Thyroid gland (tissue), 4 donors: Measurements from ENCODE around the gene PTPA. TPM values are rescaled to one million over a fixed set of nuclear protein-coding genes. Genes with fewer than 3 reads are reported as not detected.
A peak's percentile ranks its signal among the peaks of the same experiment; 100 is the strongest.

Experiments used
- DNase-seq, 2 donors: peaks; one replicate each; pipeline ENCODE4 v3.0.0-alpha.2; 2019
- H3K27ac ChIP-seq, 3 donors: fragments of 200-600 bp; sonication (generic); 1 replicate in 2 of 3; 2 replicates in 1 of 3; pipeline ENCODE4 v1.5.1; 2016 to 2019; ENCODE audit warnings: mild to moderate bottlenecking in 1 of 3, moderate library complexity in 1 of 3
- H3K27me3 ChIP-seq: fragments of 200-600 bp; sonication (generic); one replicate; pipeline ENCODE4 v1.5.1; 2019
- H3K36me3 ChIP-seq, 2 donors: fragments of 200-600 bp; sonication (generic); one replicate each; pipeline ENCODE4 v1.5.1; 2016 to 2019
- H3K4me1 ChIP-seq, 2 donors: fragments of 200-600 bp; sonication (generic); one replicate each; pipeline ENCODE4 v1.5.1; 2017 to 2019
- H3K4me3 ChIP-seq, 3 donors: fragments of 200-600 bp; sonication (generic); replicated peaks in 1 of 3; 1 replicate in 2 of 3; 2 replicates in 1 of 3; pipeline ENCODE4 v1.5.1; 2016; ENCODE audit warnings: mild to moderate bottlenecking in 1 of 3
- H3K9me3 ChIP-seq: fragments of 200-600 bp; sonication (generic); one replicate; pipeline ENCODE4 v1.5.1; 2017
- POLR2A ChIP-seq, 2 donors: fragments of 450-650 bp; IDR thresholded peaks; one replicate each; pipeline ENCODE4 v1.6.1; 2017; ENCODE audit warnings: antibody characterized with exemption in 2 of 2, mild to moderate bottlenecking in 2 of 2, moderate library complexity in 1 of 2
- WGBS, 2 donors: methylation state at CpG; one replicate each; pipeline ENCODE4 v1.1.5; 2017; 5-methylcytosine and 5-hydroxymethylcytosine counted together
- intact Hi-C: fragments of 100-400 bp; cut with DNase I; formaldehyde crosslinking; loops from one replicate; pipeline ENCODE4 v1.15.1; 2023
- total RNA-seq, 4 donors: library from RNA; depleted of rRNA; stranded (reverse); fragments of >200 nt; gene quantifications; one replicate each; pipeline ENCODE4 v1.2.3, GENCODE V29; 2016
- TF ChIP-seq, protein P1 (sequence below), 6 experiments: fragments of 200-600 bp in 3 of 6; fragments of 450-650 bp in 3 of 6; sonication (generic) in 3 of 6; IDR thresholded peaks; one replicate each; pipeline ENCODE4 v1.5.1; 2016 to 2019; ENCODE audit warnings: antibody characterized with exemption in 6 of 6, mild to moderate bottlenecking in 2 of 6, inconsistent platforms in 1 of 6, moderate library complexity in 1 of 6

The PTPA gene
- total RNA-seq, 4 donors from 2014 or later: 45.0 to 117 (median 89.5) TPM

DNA sequence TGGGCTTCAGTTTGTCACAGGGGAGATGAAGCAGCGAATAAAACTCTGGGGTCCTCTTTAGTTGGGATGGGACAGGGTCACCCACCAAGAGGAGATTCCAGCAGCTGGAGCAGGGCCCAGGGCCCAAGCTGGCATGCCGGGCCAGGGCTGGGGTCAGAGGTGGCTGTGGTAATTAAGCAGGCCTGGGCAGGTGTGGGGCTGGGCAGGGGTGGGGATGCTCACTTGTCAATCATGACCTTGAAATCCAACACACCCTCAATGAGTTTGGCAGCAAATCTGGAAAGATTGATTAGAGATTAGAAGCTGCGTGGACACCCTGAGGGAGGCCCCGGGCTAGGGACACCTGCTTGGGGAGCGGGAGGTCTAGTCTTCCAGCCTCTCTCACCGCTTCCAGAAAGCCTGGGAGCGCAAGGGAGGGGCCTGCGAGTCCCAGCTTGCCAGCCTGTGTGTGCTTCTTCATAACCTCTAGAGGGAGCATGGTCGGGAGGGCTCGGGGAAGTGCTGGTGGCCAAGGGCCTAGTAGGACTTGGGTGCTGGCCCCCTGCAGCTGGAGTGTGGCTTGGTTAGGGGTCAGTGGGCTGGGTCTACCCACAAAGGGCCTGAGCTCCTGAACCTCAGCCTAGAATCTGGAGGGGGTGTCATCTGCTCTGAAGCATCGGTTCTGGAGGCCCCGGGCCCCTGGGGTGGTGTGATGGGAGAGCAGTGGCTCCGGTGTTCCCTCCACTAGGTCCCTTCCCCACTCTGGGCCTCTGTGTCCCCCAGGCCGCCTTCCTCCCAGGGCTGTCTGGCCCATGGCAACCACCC is 8.2 kb upstream of the PTPA start:
- no peaks in the 10 kb centered on the region for H3K9me3 ChIP-seq
- peaks cover 4 to 6% of the 10 kb centered on the region in 2 donors for H3K36me3 ChIP-seq
- no peaks in the 10 kb centered on the region for H3K27me3 ChIP-seq
- 60 to 64% methylated on average over 10 to 11 of the region's 14 CpGs for WGBS, 2 donors
- H3K27ac ChIP-seq: no peak overlapping the region
- intact Hi-C loops: no loop called here
- no peak overlapping the region for H3K4me3 ChIP-seq
- peak; percentile 36 to 40 for DNase-seq
- TF ChIP-seq, protein P1, sequence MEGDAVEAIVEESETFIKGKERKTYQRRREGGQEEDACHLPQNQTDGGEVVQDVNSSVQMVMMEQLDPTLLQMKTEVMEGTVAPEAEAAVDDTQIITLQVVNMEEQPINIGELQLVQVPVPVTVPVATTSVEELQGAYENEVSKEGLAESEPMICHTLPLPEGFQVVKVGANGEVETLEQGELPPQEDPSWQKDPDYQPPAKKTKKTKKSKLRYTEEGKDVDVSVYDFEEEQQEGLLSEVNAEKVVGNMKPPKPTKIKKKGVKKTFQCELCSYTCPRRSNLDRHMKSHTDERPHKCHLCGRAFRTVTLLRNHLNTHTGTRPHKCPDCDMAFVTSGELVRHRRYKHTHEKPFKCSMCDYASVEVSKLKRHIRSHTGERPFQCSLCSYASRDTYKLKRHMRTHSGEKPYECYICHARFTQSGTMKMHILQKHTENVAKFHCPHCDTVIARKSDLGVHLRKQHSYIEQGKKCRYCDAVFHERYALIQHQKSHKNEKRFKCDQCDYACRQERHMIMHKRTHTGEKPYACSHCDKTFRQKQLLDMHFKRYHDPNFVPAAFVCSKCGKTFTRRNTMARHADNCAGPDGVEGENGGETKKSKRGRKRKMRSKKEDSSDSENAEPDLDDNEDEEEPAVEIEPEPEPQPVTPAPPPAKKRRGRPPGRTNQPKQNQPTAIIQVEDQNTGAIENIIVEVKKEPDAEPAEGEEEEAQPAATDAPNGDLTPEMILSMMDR (IDR thresholded peaks at IDR 0.05): peak in 3 of 6 experiments; percentile 12 to 44 (median 23)
- no peak for TF ChIP-seq POLR2A (IDR thresholded peaks at IDR 0.05)
- H3K4me1 ChIP-seq: no peaks in the 10 kb centered on the region

DNA sequence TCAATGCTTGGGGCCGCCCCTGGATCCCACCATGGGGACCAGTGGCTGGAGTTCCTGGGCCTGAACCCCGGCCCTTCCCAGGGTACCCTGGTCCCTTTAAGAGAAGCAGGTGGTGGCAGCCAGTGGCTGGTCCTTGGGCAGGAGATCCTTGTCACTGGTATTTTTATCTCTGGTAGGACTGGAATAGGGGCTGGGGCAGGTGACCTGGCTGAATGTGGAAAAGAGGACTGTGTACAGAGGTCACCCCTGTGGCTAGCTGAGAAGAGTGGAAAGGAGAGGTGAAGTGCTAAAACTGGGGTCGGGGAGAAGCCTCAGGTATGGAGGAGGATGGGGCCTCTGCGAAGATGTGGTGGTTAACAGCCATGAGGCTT is 7.6 kb upstream of the PTPA start:
- H3K36me3 ChIP-seq: peaks cover 0 to 6% of the 10 kb centered on the region in 2 donors
- H3K4me3 ChIP-seq: no peak overlapping the region
- H3K9me3 ChIP-seq: no peaks in the 10 kb centered on the region
- DNase-seq: no peak
- H3K4me1 ChIP-seq: peaks cover 0 to under 1% of the 10 kb centered on the region in 2 donors
- WGBS, 2 donors: 89 to 91% methylated on average over 3 to 4 of the region's 4 CpGs
- intact Hi-C loops: no loop called here
- H3K27ac ChIP-seq: no peak overlapping the region
- H3K27me3 ChIP-seq: no peaks in the 10 kb centered on the region
- TF ChIP-seq, protein P1 (IDR thresholded peaks at IDR 0.05): no peak
- no peak for TF ChIP-seq POLR2A (IDR thresholded peaks at IDR 0.05)

DNA sequence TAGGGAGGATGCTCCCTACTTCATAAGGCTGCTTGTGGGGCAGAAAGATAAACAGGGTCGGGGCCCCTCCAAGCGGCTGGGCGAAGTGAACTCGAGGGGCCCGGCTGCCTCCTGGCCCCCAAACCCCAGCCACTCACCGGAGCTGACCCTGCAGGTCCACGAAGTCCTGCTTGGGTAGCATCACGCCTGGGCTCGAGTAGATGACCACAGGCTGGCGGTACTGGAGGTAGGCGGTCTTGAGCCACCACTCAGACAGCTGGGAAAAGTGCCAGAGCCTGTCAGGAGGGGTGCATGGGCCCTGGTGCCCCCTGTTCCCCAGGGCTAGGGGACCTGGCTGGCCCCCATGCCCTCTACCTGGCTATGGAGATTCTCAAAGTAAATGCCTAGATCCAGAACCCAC is 7.2 kb upstream of the PTPA start:
- Histone ChIP-seq H3K36me3 (peaks cover 0 to 6% of the 10 kb centered on the region in 2 donors), H3K9me3 (no peaks in the 10 kb centered on the region), H3K27ac (no peak overlapping the region), H3K4me1 (peaks cover under 1 to 5% of the 10 kb centered on the region in 2 donors), H3K4me3 (no peak overlapping the region), H3K27me3 (no peaks in the 10 kb centered on the region)
- intact Hi-C loops: no loop called here
- no peak for DNase-seq
- WGBS, 2 donors: 82 to 90% methylated on average over 7 to 10 of the region's 11 CpGs
- TF ChIP-seq POLR2A (IDR thresholded peaks at IDR 0.05): no peak
- TF ChIP-seq, protein P1 (IDR thresholded peaks at IDR 0.05): no peak

DNA sequence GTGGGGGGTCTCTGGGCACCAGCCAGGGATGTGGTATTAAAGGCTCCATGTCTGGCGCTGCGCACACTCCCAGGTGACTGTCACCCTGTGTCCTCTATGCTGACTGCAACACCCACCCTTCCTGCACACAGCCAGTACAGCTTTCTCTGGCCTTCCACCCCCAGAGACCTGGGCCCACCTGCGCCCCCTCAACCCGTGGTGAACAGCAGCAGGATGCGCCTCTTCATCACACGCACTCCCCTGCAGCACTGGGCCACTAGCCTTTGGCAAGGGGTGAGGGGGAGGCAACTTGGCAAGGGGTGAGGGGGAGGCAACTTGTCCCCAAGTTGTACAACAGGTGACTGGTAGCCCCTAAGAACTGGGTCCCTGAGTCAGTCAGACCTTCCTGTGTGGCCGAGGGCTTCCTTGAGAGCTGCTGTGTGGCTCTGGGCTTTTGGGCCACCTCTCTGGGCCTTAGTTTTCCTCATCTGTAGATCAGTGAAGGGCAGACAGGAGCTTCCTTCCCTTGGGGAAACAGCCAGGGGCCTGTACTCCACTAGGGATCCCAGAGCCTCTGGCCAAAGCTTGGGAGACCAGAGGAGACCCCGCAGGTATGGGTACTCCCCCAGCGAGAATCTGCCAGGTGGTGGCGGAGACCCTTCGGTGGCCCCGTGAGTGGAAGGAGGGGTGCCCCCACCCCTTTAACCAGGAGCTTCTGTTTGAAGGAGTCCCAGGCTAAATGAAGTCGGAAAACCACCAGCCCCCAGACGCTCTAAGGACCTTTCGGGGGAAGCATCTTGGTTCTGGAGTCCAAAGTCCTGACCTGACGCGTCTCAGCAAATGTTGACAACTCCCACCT is 5.1 kb upstream of the PTPA start:
- Histone ChIP-seq H3K4me3 (no peak overlapping the region), H3K27me3 (no peaks in the 10 kb centered on the region), H3K9me3 (no peaks in the 10 kb centered on the region), H3K36me3 (peaks cover 0 to 6% of the 10 kb centered on the region in 2 donors), H3K27ac (no peak overlapping the region), H3K4me1 (peaks cover 12 to 14% of the 10 kb centered on the region in 2 donors)
- TF ChIP-seq POLR2A (IDR thresholded peaks at IDR 0.05): no peak
- TF ChIP-seq, protein P1 (IDR thresholded peaks at IDR 0.05): no peak
- no peak for DNase-seq
- intact Hi-C loops: no loop called here
- WGBS, 2 donors: 95 to 98% methylated on average over 8 to 16 of the region's 17 CpGs
